GM21786 (cell line): ENCODE data around the gene TRAPPC4.

Experiments used
- ATAC-seq: cut with Tn5 transposase; IDR thresholded peaks from one replicate; pipeline ENCODE4 v1.9.1; 2021; ENCODE audit not compliant: unreplicated experiment

Gene TRAPPC4

GRCh38 chr11:119065369-119065768, 46.8 kb downstream of the TRAPPC4 start:
- no peak for ATAC-seq

- ATAC-seq: peak; percentile 88
Observed at GRCh38 chr11:119067371-119068222, 49.0 kb downstream of the TRAPPC4 start, which contains the start of gene VPS11. TSS of gene VPS11 (plus strand) at chr11:119067818. CDS start at chr11:119067824, 6 bp downstream.
